ENCODE data around the gene EPS8L1.

EPS8L1 gene

GRCh38 chr19:55091955-55092354, 16.3 kb downstream of the EPS8L1 start:
- Histone ChIP-seq H3K4me1 (ENCODE audit: control insufficient read depth in 5 of 5, insufficient read depth in 5 of 5, low read length in 5 of 5) (peaks cover 0 to 18% (median 14%) of the 10 kb centered on the region in 5 donors), H3K36me3 (ENCODE audit: control insufficient read depth in 5 of 5, insufficient read depth in 5 of 5, low read length in 5 of 5) (peaks cover 0 to 54% (median 47%) of the 10 kb centered on the region in 5 donors)

GRCh38 chr19:55092423-55093318, 17.0 kb downstream of the EPS8L1 start:
- Histone ChIP-seq H3K27ac (ENCODE audit: low read depth, low read length) (no peak overlapping the region), H3K36me3 (ENCODE audit: control insufficient read depth in 5 of 5, insufficient read depth in 5 of 5, low read length in 5 of 5) (peaks cover 0 to 54% (median 47%) of the 10 kb centered on the region in 5 donors)

More at GRCh38 chr19:55091955-55092354, 16.3 kb downstream of the EPS8L1 start:
- Histone ChIP-seq H3K27ac (ENCODE audit: low read depth, low read length) (no peak overlapping the region), H3K9me3 (ENCODE audit: control insufficient read depth in 5 of 5, low read length in 5 of 5) (no peaks in the 10 kb centered on the region), H3K9ac (ENCODE audit: low read length in 5 of 5) (no peak overlapping the region), H3K4me3 (ENCODE audit: low read depth in 1 of 5, low read length in 5 of 5) (no peak overlapping the region), H3K27me3 (ENCODE audit: control insufficient read depth in 5 of 5, insufficient read depth in 4 of 5, low read length in 5 of 5) (peaks cover 6 to 9% (median 6%) of the 10 kb centered on the region in 5 donors)

GRCh38 chr19:55094456-55095259, 19.0 kb downstream of the EPS8L1 start:
- peaks cover 0 to 73% (median 62%) of the 10 kb centered on the region in 5 donors for H3K36me3 ChIP-seq (ENCODE audit: control insufficient read depth in 5 of 5, insufficient read depth in 5 of 5, low read length in 5 of 5)

More at GRCh38 chr19:55092423-55093318, 17.0 kb downstream of the EPS8L1 start:
- H3K4me1 ChIP-seq (ENCODE audit: control insufficient read depth in 5 of 5, insufficient read depth in 5 of 5, low read length in 5 of 5): peaks cover 0 to 11% (median 7%) of the 10 kb centered on the region in 5 donors
- peaks cover 0 to 6% (median 2%) of the 10 kb centered on the region in 5 donors for H3K27me3 ChIP-seq (ENCODE audit: control insufficient read depth in 5 of 5, insufficient read depth in 4 of 5, low read length in 5 of 5)
- no peak overlapping the region for H3K4me3 ChIP-seq (ENCODE audit: low read depth in 1 of 5, low read length in 5 of 5)
- H3K9me3 ChIP-seq (ENCODE audit: control insufficient read depth in 5 of 5, low read length in 5 of 5): no peaks in the 10 kb centered on the region
- H3K9ac ChIP-seq (ENCODE audit: low read length in 5 of 5): no peak overlapping the region

GRCh38 chr19:55095260-55096060, 19.8 kb downstream of the EPS8L1 start:
- H3K27ac ChIP-seq (ENCODE audit: low read depth, low read length): no peak overlapping the region
- H3K9ac ChIP-seq (ENCODE audit: low read length in 5 of 5): no peak overlapping the region
- H3K36me3 ChIP-seq (ENCODE audit: control insufficient read depth in 5 of 5, insufficient read depth in 5 of 5, low read length in 5 of 5): peaks cover 0 to 77% (median 60%) of the 10 kb centered on the region in 5 donors
- no peak overlapping the region for H3K4me3 ChIP-seq (ENCODE audit: low read depth in 1 of 5, low read length in 5 of 5)
- H3K9me3 ChIP-seq (ENCODE audit: control insufficient read depth in 5 of 5, low read length in 5 of 5): no peaks in the 10 kb centered on the region
- H3K27me3 ChIP-seq (ENCODE audit: control insufficient read depth in 5 of 5, insufficient read depth in 4 of 5, low read length in 5 of 5): no peaks in the 10 kb centered on the region
- peaks cover 0 to 7% (median 0%) of the 10 kb centered on the region in 5 donors for H3K4me1 ChIP-seq (ENCODE audit: control insufficient read depth in 5 of 5, insufficient read depth in 5 of 5, low read length in 5 of 5)

More at GRCh38 chr19:55094456-55095259, 19.0 kb downstream of the EPS8L1 start:
- Histone ChIP-seq H3K9ac (ENCODE audit: low read length in 5 of 5) (no peak overlapping the region), H3K4me1 (ENCODE audit: control insufficient read depth in 5 of 5, insufficient read depth in 5 of 5, low read length in 5 of 5) (peaks cover 0 to 7% (median 0%) of the 10 kb centered on the region in 5 donors), H3K27me3 (ENCODE audit: control insufficient read depth in 5 of 5, insufficient read depth in 4 of 5, low read length in 5 of 5) (no peaks in the 10 kb centered on the region), H3K9me3 (ENCODE audit: control insufficient read depth in 5 of 5, low read length in 5 of 5) (no peaks in the 10 kb centered on the region), H3K4me3 (ENCODE audit: low read depth in 1 of 5, low read length in 5 of 5) (no peak overlapping the region), H3K27ac (ENCODE audit: low read depth, low read length) (no peak overlapping the region)

- Histone ChIP-seq H3K36me3 (ENCODE audit: control insufficient read depth in 5 of 5, insufficient read depth in 5 of 5, low read length in 5 of 5) (peaks cover 0 to 75% (median 55%) of the 10 kb centered on the region in 5 donors), H3K27me3 (ENCODE audit: control insufficient read depth in 5 of 5, insufficient read depth in 4 of 5, low read length in 5 of 5) (no peaks in the 10 kb centered on the region), H3K9ac (ENCODE audit: low read length in 5 of 5) (no peak overlapping the region), H3K9me3 (ENCODE audit: control insufficient read depth in 5 of 5, low read length in 5 of 5) (no peaks in the 10 kb centered on the region), H3K4me1 (ENCODE audit: control insufficient read depth in 5 of 5, insufficient read depth in 5 of 5, low read length in 5 of 5) (peaks cover 0 to 7% (median 0%) of the 10 kb centered on the region in 5 donors), H3K27ac (ENCODE audit: low read depth, low read length) (no peak overlapping the region), H3K4me3 (ENCODE audit: low read depth in 1 of 5, low read length in 5 of 5) (no peak overlapping the region)
These were observed 20.5 kb downstream of the EPS8L1 start for GRCh38 chr19:55096061-55096701.

GRCh38 chr19:55097864-55098715, 22.4 kb downstream of the EPS8L1 start:
- H3K27me3 ChIP-seq (ENCODE audit: control insufficient read depth in 5 of 5, insufficient read depth in 4 of 5, low read length in 5 of 5): no peaks in the 10 kb centered on the region
- H3K9me3 ChIP-seq (ENCODE audit: control insufficient read depth in 5 of 5, low read length in 5 of 5): peaks cover 0 to under 1% (median under 1%) of the 10 kb centered on the region in 5 donors
- peaks cover 0 to 7% (median 0%) of the 10 kb centered on the region in 5 donors for H3K4me1 ChIP-seq (ENCODE audit: control insufficient read depth in 5 of 5, insufficient read depth in 5 of 5, low read length in 5 of 5)
- no peak overlapping the region for H3K4me3 ChIP-seq (ENCODE audit: low read depth in 1 of 5, low read length in 5 of 5)
- no peak overlapping the region for H3K9ac ChIP-seq (ENCODE audit: low read length in 5 of 5)
- no peak overlapping the region for H3K27ac ChIP-seq (ENCODE audit: low read depth, low read length)
- peaks cover 2 to 75% (median 55%) of the 10 kb centered on the region in 5 donors for H3K36me3 ChIP-seq (ENCODE audit: control insufficient read depth in 5 of 5, insufficient read depth in 5 of 5, low read length in 5 of 5)

- no peak overlapping the region for H3K9ac ChIP-seq (ENCODE audit: low read length in 5 of 5)
- peaks cover 2 to 80% (median 60%) of the 10 kb centered on the region in 5 donors for H3K36me3 ChIP-seq (ENCODE audit: control insufficient read depth in 5 of 5, insufficient read depth in 5 of 5, low read length in 5 of 5)
These were observed 23.3 kb downstream of the EPS8L1 start for GRCh38 chr19:55098716-55099556.

More at GRCh38 chr19:55098716-55099556, 23.3 kb downstream of the EPS8L1 start:
- Histone ChIP-seq H3K4me1 (ENCODE audit: control insufficient read depth in 5 of 5, insufficient read depth in 5 of 5, low read length in 5 of 5) (peaks cover 0 to 7% (median 0%) of the 10 kb centered on the region in 5 donors), H3K4me3 (ENCODE audit: low read depth in 1 of 5, low read length in 5 of 5) (no peak overlapping the region), H3K27me3 (ENCODE audit: control insufficient read depth in 5 of 5, insufficient read depth in 4 of 5, low read length in 5 of 5) (no peaks in the 10 kb centered on the region), H3K27ac (ENCODE audit: low read depth, low read length) (no peak overlapping the region), H3K9me3 (ENCODE audit: control insufficient read depth in 5 of 5, low read length in 5 of 5) (peaks cover 0 to 4% (median 4%) of the 10 kb centered on the region in 5 donors)
